ENCODE results near the gene CTXND1.

Gene CTXND1

GRCh38 chr15:80233581-80233980 lies 18.4 kb downstream of the CTXND1 start:
- H3K4me1 ChIP-seq (ENCODE audit: low read length), result no peaks in the 10 kb centered on the region
- no peaks in the 10 kb centered on the region for H3K27me3 ChIP-seq (replicated peaks; ENCODE audit: insufficient read depth, low read length)
- no peaks in the 10 kb centered on the region for H3F3A ChIP-seq (ENCODE audit: insufficient read depth, low read length)
- H3K79me2 ChIP-seq (ENCODE audit: low read length), result no peaks in the 10 kb centered on the region
- H2AFZ ChIP-seq (ENCODE audit: low read length), result no peak overlapping the region
- no peak overlapping the region for H3K27ac ChIP-seq (ENCODE audit: low read length)
- H3K36me3 ChIP-seq (replicated peaks; ENCODE audit: insufficient read depth, low read length), result no peaks in the 10 kb centered on the region
- H3K9ac ChIP-seq (ENCODE audit: low read length), result no peak overlapping the region
- TF ChIP-seq EZH2phosphoT487 (IDR thresholded peaks at IDR 0.05; ENCODE audit: low read length) (no peak), EZH2 (optimal IDR thresholded peaks at IDR 0.05; ENCODE audit: low read depth, low read length) (no peak), CTCF (IDR thresholded peaks at IDR 0.05; ENCODE audit: low read length) (no peak)
- no peaks in the 10 kb centered on the region for H3K9me3 ChIP-seq (replicated peaks; ENCODE audit: insufficient read depth, low read length)
- H3K4me2 ChIP-seq (ENCODE audit: low read depth, low read length), result no peak overlapping the region
- no peak for DNase-seq
- H3K9me2 ChIP-seq (replicated peaks; ENCODE audit: insufficient read depth, low read length), result no peaks in the 10 kb centered on the region
- H3K4me3 ChIP-seq (ENCODE audit: low read length), result no peak overlapping the region
- H4K20me1 ChIP-seq (ENCODE audit: insufficient read depth, low read length), result no peaks in the 10 kb centered on the region

GRCh38 chr15:80231371-80231770 lies 20.6 kb downstream of the CTXND1 start:
- TF ChIP-seq EZH2phosphoT487 (IDR thresholded peaks at IDR 0.05; ENCODE audit: low read length), result no peak
- no peak for TF ChIP-seq EZH2 (optimal IDR thresholded peaks at IDR 0.05; ENCODE audit: low read depth, low read length)
- no peak for TF ChIP-seq CTCF (IDR thresholded peaks at IDR 0.05; ENCODE audit: low read length)
- H3K4me2 ChIP-seq (ENCODE audit: low read depth, low read length), result no peak overlapping the region
- no peaks in the 10 kb centered on the region for H3K4me1 ChIP-seq (ENCODE audit: low read length)
- no peaks in the 10 kb centered on the region for H3K27me3 ChIP-seq (replicated peaks; ENCODE audit: insufficient read depth, low read length)
- no peaks in the 10 kb centered on the region for H3K9me2 ChIP-seq (replicated peaks; ENCODE audit: insufficient read depth, low read length)
- no peaks in the 10 kb centered on the region for H3K36me3 ChIP-seq (replicated peaks; ENCODE audit: insufficient read depth, low read length)
- no peak overlapping the region for H3K27ac ChIP-seq (ENCODE audit: low read length)
- H2AFZ ChIP-seq (ENCODE audit: low read length), result no peak overlapping the region
- H3K79me2 ChIP-seq (ENCODE audit: low read length), result no peaks in the 10 kb centered on the region
- no peaks in the 10 kb centered on the region for H4K20me1 ChIP-seq (ENCODE audit: insufficient read depth, low read length)
- no peak for DNase-seq
- no peaks in the 10 kb centered on the region for H3K9me3 ChIP-seq (replicated peaks; ENCODE audit: insufficient read depth, low read length)
- no peaks in the 10 kb centered on the region for H3F3A ChIP-seq (ENCODE audit: insufficient read depth, low read length)
- no peak overlapping the region for H3K4me3 ChIP-seq (ENCODE audit: low read length)
- H3K9ac ChIP-seq (ENCODE audit: low read length), result no peak overlapping the region

- no peak for DNase-seq
- Histone ChIP-seq H4K20me1 (ENCODE audit: insufficient read depth, low read length) (no peaks in the 10 kb centered on the region), H3K79me2 (ENCODE audit: low read length) (no peaks in the 10 kb centered on the region), H3K4me3 (ENCODE audit: low read length) (no peak overlapping the region), H2AFZ (ENCODE audit: low read length) (no peak overlapping the region), H3K4me1 (ENCODE audit: low read length) (no peaks in the 10 kb centered on the region), H3K4me2 (ENCODE audit: low read depth, low read length) (no peak overlapping the region), H3K27me3 (replicated peaks; ENCODE audit: insufficient read depth, low read length) (no peaks in the 10 kb centered on the region), H3F3A (ENCODE audit: insufficient read depth, low read length) (no peaks in the 10 kb centered on the region), H3K36me3 (replicated peaks; ENCODE audit: insufficient read depth, low read length) (no peaks in the 10 kb centered on the region), H3K9ac (ENCODE audit: low read length) (no peak overlapping the region), H3K27ac (ENCODE audit: low read length) (no peak overlapping the region), H3K9me3 (replicated peaks; ENCODE audit: insufficient read depth, low read length) (no peaks in the 10 kb centered on the region), H3K9me2 (replicated peaks; ENCODE audit: insufficient read depth, low read length) (no peaks in the 10 kb centered on the region)
- TF ChIP-seq CTCF (IDR thresholded peaks at IDR 0.05; ENCODE audit: low read length) (no peak), EZH2 (optimal IDR thresholded peaks at IDR 0.05; ENCODE audit: low read depth, low read length) (no peak), EZH2phosphoT487 (IDR thresholded peaks at IDR 0.05; ENCODE audit: low read length) (no peak)
Measured at GRCh38 chr15:80228959-80229610, 22.9 kb downstream of the CTXND1 start.
